Fibroblast of villous mesenchyme (primary cell): ENCODE data around the gene SMIM45.
"Not testable (repeated sequence)": the region's sequence is repeated elsewhere in the genome, so short reads cannot be mapped to it uniquely, and the experiment has no call there.

Experiments
- DNase-seq: peaks from one replicate; pipeline ENCODE4 v3.0.0-alpha.2; 2010; ENCODE audit warnings: low read depth
- H3K4me3 ChIP-seq: 2 replicates; pipeline ENCODE4 v1.5.1; 2011; ENCODE audit warnings: low read depth, mild to moderate bottlenecking, low read length
- CTCF ChIP-seq: IDR thresholded peaks from 2 replicates; pipeline ENCODE4 v1.5.1; 2012; ENCODE audit warnings: low read depth, mild to moderate bottlenecking, low read length; ENCODE audit not compliant: insufficient read depth

Gene SMIM45

GRCh38 chr22:41948142-41948541, 3.8 kb upstream of the SMIM45 start:
- no peak for DNase-seq
- no peak overlapping the region for H3K4me3 ChIP-seq
- no peak for TF ChIP-seq CTCF

- not testable (repeated sequence) for H3K4me3 ChIP-seq, DNase-seq
Measured at GRCh38 chr22:41948928-41949296, 3.0 kb upstream of the SMIM45 start.

- no peak for TF ChIP-seq CTCF
- DNase-seq: no peak
- H3K4me3 ChIP-seq: no peak overlapping the region
Measured at GRCh38 chr22:41949297-41949965, 2.5 kb upstream of the SMIM45 start.

- no peak for TF ChIP-seq CTCF
- no peak overlapping the region for H3K4me3 ChIP-seq
- no peak for DNase-seq
Measured at GRCh38 chr22:41952713-41953112, 763 bp downstream of the SMIM45 start.

- no peak overlapping the region for H3K4me3 ChIP-seq
- DNase-seq: no peak
- no peak for TF ChIP-seq CTCF
Measured at GRCh38 chr22:41957941-41958556, 6.1 kb downstream of the SMIM45 start.

- TF ChIP-seq CTCF: no peak
- no peak for DNase-seq
- H3K4me3 ChIP-seq: no peak overlapping the region
Measured at GRCh38 chr22:41963453-41964111, 11.6 kb downstream of the SMIM45 start.

- no peak overlapping the region for H3K4me3 ChIP-seq
- no peak for DNase-seq
- no peak for TF ChIP-seq CTCF
Measured at GRCh38 chr22:41964112-41964491, 12.2 kb downstream of the SMIM45 start.
